ENCODE measurements around the gene KREMEN2.

GRCh38 chr16:2955779-2956578 lies 8.1 kb upstream of the KREMEN2 start:
- TF ChIP-seq CTCF (IDR thresholded peaks at IDR 0.05; ENCODE audit: insufficient read depth, low read depth, low read length) (no peak), EZH2 (IDR thresholded peaks at IDR 0.05; ENCODE audit: insufficient read depth, low read length) (no peak)
